SU-DHL-6 (cell line): ENCODE measurements around the gene GUCY1A2.

Experiments used
- EZH2phosphoT487 ChIP-seq: fragments of 200-600 bp; sonication (generic), shearing (Covaris generic); conservative IDR thresholded peaks from 2 replicates; pipeline ENCODE4 v1.6.1; 2018; ENCODE audit warnings: mild to moderate bottlenecking, antibody characterized with exemption, low read length, moderate library complexity, mixed read lengths
- TF ChIP-seq, protein P1 (sequence below): fragments of 200-600 bp; sonication (generic); IDR thresholded peaks from one replicate; pipeline ENCODE4 v1.5.1; 2017; ENCODE audit warnings: antibody characterized with exemption, mild to moderate bottlenecking, low read length, moderate library complexity; ENCODE audit not compliant: insufficient read depth, poor library complexity, severe bottlenecking

DNA sequence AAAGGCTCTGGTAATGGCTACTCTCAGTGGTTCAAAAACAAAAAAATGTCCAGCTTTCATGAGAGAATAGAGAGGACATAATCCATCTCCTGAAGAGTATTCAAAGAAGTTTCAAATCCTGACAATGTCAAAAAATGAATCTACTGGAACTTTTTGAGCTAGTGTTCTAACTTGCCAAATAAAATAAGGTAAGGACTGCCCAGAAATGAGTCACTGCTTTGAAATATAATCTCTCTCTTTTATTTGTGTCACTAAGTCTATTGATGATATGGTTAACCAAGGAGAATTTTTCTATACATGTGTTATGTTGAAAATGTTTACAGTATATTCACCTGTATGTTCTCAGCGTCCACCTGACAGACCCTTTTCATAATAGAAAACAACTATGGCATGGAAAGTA, 3.4 kb downstream of the GUCY1A2 start:
- TF ChIP-seq, protein P1, sequence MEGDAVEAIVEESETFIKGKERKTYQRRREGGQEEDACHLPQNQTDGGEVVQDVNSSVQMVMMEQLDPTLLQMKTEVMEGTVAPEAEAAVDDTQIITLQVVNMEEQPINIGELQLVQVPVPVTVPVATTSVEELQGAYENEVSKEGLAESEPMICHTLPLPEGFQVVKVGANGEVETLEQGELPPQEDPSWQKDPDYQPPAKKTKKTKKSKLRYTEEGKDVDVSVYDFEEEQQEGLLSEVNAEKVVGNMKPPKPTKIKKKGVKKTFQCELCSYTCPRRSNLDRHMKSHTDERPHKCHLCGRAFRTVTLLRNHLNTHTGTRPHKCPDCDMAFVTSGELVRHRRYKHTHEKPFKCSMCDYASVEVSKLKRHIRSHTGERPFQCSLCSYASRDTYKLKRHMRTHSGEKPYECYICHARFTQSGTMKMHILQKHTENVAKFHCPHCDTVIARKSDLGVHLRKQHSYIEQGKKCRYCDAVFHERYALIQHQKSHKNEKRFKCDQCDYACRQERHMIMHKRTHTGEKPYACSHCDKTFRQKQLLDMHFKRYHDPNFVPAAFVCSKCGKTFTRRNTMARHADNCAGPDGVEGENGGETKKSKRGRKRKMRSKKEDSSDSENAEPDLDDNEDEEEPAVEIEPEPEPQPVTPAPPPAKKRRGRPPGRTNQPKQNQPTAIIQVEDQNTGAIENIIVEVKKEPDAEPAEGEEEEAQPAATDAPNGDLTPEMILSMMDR = no peak
- no peak for TF ChIP-seq EZH2phosphoT487
